GM15510 (cell line): ENCODE data around the gene HGFAC.

ENCODE experiments used
- POLR2A ChIP-seq: IDR thresholded peaks from 3 replicates; pipeline ENCODE4 v1.6.1; 2011; ENCODE audit warnings: borderline replicate concordance; ENCODE audit not compliant: insufficient read length; ENCODE audit errors: extremely low read depth

Gene HGFAC

DNA sequence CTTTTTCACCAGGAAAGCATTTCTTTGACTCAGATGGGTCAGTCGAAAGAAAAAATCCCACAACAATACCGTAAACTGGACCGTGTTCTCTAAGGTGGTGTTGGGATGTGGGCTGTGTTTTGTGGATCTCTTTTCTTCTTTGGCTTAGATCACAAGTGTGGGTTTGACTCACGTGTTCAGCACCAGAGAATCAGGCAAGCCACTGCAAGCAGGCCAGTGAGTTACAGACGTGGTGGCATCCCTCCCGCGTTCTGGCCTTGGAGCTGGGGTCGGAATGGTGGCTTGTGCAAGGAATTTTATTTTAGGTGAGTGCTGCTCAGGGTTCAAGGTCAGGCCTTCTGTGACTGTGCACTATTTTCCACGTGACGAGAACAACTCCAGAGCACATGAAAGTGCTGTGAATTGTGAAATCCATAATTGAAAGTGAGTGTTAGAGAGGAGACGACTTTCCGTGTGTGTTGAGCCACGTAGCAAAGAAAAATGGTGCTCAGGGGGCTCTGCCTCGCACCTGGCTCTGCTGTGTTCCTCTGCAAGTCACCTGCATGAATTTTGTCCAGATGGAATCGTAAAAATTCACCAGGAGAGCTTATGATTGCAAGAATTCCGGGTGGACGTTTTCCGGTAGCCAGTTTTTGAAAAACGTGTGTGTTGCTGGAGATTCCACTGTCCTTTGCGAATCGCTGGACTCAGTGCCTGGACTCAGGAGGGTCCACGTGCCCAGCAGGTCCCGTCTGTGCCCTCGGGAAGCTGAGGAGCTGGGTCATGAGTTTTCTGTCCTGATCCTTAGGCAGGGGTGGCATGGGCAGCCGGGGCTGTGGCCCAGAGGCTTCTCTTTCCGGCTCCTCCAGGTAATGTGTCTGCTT is 33.6 kb upstream of the HGFAC start:
- TF ChIP-seq POLR2A: no peak

- no peak for TF ChIP-seq POLR2A
Measured at GRCh38 chr4:3408793-3409330, 32.9 kb upstream of the HGFAC start.

DNA sequence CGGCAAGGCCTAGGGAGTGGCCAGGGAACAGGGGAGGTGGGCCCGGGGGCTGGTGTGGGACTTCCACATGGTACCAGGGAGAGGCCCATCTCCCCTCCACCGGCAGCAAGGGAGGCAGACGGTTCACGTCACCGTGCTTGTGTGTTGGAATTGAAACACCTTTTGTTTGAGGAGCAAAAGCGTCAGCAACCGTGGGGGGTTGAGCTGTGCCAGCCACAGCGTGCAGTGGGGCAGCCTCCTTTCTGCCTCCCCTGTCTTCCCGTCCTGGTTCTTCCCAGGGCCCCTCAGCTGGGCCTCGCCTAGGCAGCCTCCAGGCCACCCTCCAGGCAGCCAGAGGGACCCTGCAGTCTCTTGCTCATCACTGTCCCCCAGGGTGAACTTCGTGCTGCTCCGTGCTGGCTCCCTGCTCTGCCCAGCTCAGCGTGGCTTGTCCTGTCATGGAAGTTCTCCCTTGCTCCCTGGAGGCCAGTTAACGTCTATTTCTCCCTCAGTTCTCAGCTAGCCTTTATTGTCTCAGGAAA is 32.1 kb upstream of the HGFAC start:
- TF ChIP-seq POLR2A: no peak

- TF ChIP-seq POLR2A: no peak
Measured at GRCh38 chr4:3410401-3411135, 31.2 kb upstream of the HGFAC start.

GRCh38 chr4:3411676-3412075 is 30.1 kb upstream of the HGFAC start:
- no peak for TF ChIP-seq POLR2A

- TF ChIP-seq POLR2A: no peak
Measured at GRCh38 chr4:3412257-3413020, 29.3 kb upstream of the HGFAC start.

DNA sequence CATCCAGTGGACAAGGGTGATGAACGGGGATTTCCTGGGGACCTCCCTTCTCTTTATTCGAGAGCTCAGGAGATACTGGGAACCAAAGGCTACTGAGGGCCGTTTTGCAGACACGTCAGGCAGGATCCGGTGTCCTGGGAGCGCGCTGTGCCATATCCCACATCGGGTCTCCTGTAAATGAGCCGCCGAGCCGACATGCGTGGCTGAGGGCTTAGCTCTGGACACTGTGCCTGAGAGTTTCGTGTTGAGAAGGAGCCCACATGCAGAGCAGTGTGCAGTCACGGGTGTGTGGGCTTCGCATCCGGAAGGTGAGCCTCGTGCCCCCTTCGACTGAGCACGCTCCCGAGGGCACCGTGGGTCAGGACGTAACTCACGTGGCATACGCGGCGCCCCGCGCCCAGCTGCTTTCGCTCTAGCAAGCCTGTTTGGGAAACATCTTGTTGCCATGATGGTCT is 28.5 kb upstream of the HGFAC start:
- no peak for TF ChIP-seq POLR2A

- no peak for TF ChIP-seq POLR2A
Measured at GRCh38 chr4:3413675-3414420, 27.9 kb upstream of the HGFAC start.

- TF ChIP-seq POLR2A: no peak
Measured at GRCh38 chr4:3414421-3415279, 27.1 kb upstream of the HGFAC start.

- no peak for TF ChIP-seq POLR2A
Measured at GRCh38 chr4:3415471-3416141, 26.2 kb upstream of the HGFAC start.

- no peak for TF ChIP-seq POLR2A
Measured at GRCh38 chr4:3416270-3416669, 25.5 kb upstream of the HGFAC start.

DNA sequence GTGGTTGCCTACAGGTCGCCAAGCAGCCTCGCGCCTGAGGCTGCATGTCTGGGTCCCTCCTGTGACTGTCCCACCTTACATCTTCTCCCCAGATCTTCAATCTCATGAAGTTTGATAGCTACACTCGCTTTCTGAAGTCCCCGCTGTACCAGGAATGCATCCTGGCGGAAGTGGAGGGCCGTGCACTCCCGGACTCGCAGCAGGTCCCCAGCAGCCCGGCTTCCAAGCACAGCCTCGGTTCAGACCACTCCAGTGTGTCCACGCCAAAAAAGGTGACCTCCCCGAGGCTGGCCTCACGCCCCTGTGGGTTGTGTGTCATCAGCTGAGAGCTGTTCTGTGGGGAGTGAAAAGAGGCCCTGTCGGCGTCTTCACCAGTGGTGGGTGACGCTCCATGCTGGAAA is 24.9 kb upstream of the HGFAC start:
- TF ChIP-seq POLR2A: no peak
